Upper lobe of right lung (tissue), 1 donor: Measurements from ENCODE around the gene CYLD. TPM values are rescaled to one million over a fixed set of nuclear protein-coding genes. Genes with fewer than 3 reads are reported as not detected.

Source experiments
- ATAC-seq: fragments of 200-7000 bp; cut with Tn5 transposase; one replicate; pipeline ENCODE4 v1.9.1; 2020; ENCODE audit warnings: mild to moderate bottlenecking, moderate library complexity
- DNase-seq: peaks from one replicate; pipeline ENCODE4 v3.0.0-alpha.2; 2020
- H3K27ac ChIP-seq: fragments of 200-600 bp; one replicate; pipeline ENCODE4 v1.8.0; 2022
- H3K27me3 ChIP-seq: fragments of 200-600 bp; one replicate; pipeline ENCODE4 v1.8.0; 2022; ENCODE audit warnings: mild to moderate bottlenecking
- H3K36me3 ChIP-seq: fragments of 200-600 bp; one replicate; pipeline ENCODE4 v1.8.0; 2022
- H3K4me1 ChIP-seq: fragments of 200-600 bp; one replicate; pipeline ENCODE4 v1.8.0; 2022
- H3K4me3 ChIP-seq: fragments of 200-600 bp; one replicate; pipeline ENCODE4 v1.8.0; 2022; ENCODE audit warnings: mild to moderate bottlenecking
- H3K9me3 ChIP-seq: fragments of 200-600 bp; one replicate; pipeline ENCODE4 v1.8.0; 2022
- CTCF ChIP-seq: fragments of 200-600 bp; IDR thresholded peaks from one replicate; pipeline ENCODE4 v1.8.0; 2022; ENCODE audit warnings: antibody characterized with exemption
- intact Hi-C: fragments of 100-400 bp; cut with DNase I; formaldehyde crosslinking; loops from one replicate; pipeline ENCODE4 v1.11.0; 2022
- total RNA-seq: library from RNA; stranded (reverse); fragmentation: NEBNext Ultra II Directional; extraction: Animal tissue kit (Norgen Biotek cat#: 25700); gene quantifications from one replicate; pipeline ENCODE4 v1.2.1, GENCODE V29; 2021
- donor health status: DM: no; HTN: yes; CAD: no; lungs with severe emphysema.

Gene CYLD
- total RNA-seq, 1 donor from 2014 or later, result 48.3 TPM

DNA sequence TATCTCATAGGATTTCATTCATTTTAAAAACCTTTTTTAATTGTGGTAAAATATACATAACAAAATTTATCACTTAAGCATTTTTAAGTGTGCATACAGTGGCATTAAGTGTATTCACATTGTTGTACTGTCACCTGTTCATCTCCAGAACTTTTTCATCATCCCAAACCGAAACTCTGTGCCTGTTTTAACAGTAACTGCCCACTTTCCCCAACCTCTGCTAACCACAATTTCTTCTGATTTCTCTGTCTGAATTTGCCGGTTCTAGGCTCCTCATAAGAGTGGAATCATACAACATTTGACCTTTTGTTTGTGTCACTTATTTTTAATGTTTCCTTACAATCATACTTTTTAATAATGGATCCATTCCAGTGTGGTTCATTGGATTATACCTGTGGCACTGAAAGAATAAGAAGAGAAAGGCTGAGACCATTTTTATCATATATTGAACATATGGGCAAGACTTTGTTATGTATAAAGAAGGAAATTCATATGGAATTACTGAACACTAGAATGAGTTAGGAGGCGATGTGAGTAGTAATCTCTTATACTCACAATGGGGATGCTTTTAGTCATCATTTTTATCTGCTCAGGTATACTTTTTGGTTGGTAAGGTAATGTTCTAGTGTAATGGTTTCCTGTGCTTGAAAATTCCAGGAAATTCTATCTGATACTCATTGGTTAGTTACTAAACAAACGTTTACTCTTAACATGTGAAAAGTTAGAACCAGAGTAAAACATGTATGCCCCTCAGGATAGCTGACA lies 10.8 kb downstream of the CYLD start:
- no peak for TF ChIP-seq CTCF
- H3K4me3 ChIP-seq, result no peak overlapping the region
- peaks cover 68% of the 10 kb centered on the region for H3K36me3 ChIP-seq
- intact Hi-C loops, result no loop called here
- no peak overlapping the region for H3K27ac ChIP-seq
- ATAC-seq (no peak), DNase-seq (no peak)
- no peaks in the 10 kb centered on the region for H3K9me3 ChIP-seq
- H3K4me1 ChIP-seq, result no peaks in the 10 kb centered on the region
- H3K27me3 ChIP-seq, result no peaks in the 10 kb centered on the region

DNA sequence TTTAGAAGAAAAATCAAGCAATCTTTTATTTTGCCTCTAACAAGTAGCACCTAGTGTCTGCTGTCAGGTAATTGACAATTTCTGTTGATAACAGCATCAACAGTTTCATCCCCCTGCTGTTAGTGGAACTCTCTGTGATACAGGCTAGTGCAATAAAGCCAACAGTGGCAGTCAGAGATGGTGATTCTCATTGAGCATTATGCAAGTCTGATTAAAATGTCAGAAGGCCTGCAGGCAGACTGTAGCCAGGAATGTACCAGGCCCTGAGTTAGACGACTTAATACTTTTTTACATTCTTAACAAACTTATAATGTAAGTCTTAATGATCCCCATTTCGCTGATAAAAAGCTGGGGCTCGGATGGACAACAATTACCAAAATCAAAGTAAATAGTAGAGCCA lies 14.6 kb downstream of the CYLD start:
- Histone ChIP-seq H3K27ac (no peak overlapping the region), H3K4me1 (peaks cover 7% of the 10 kb centered on the region), H3K27me3 (no peaks in the 10 kb centered on the region), H3K9me3 (no peaks in the 10 kb centered on the region), H3K4me3 (no peak overlapping the region), H3K36me3 (peaks cover 84% of the 10 kb centered on the region)
- intact Hi-C loops, result no loop called here
- no peak for TF ChIP-seq CTCF
- ATAC-seq (no peak), DNase-seq (no peak)

- no peak overlapping the region for H3K27ac ChIP-seq
- no peaks in the 10 kb centered on the region for H3K27me3 ChIP-seq
- no peaks in the 10 kb centered on the region for H3K9me3 ChIP-seq
- no peak overlapping the region for H3K4me3 ChIP-seq
- TF ChIP-seq CTCF, result no peak
- ATAC-seq (peak; percentile 25), DNase-seq (no peak)
- H3K4me1 ChIP-seq, result peaks cover 7% of the 10 kb centered on the region
- H3K36me3 ChIP-seq, result peaks cover 45% of the 10 kb centered on the region
- intact Hi-C loops, result no loop called here
Measured at GRCh38 chr16:50761267-50761666, 19.4 kb downstream of the CYLD start.

- H3K36me3 ChIP-seq, result peaks cover 41% of the 10 kb centered on the region
- H3K27me3 ChIP-seq, result no peaks in the 10 kb centered on the region
- H3K4me3 ChIP-seq, result no peak overlapping the region
- no peak overlapping the region for H3K27ac ChIP-seq
- ATAC-seq (no peak), DNase-seq (no peak)
- intact Hi-C loops, result no loop called here
- no peaks in the 10 kb centered on the region for H3K9me3 ChIP-seq
- TF ChIP-seq CTCF, result no peak
- peaks cover 7% of the 10 kb centered on the region for H3K4me1 ChIP-seq
Measured at GRCh38 chr16:50762241-50762640, 20.4 kb downstream of the CYLD start.

DNA sequence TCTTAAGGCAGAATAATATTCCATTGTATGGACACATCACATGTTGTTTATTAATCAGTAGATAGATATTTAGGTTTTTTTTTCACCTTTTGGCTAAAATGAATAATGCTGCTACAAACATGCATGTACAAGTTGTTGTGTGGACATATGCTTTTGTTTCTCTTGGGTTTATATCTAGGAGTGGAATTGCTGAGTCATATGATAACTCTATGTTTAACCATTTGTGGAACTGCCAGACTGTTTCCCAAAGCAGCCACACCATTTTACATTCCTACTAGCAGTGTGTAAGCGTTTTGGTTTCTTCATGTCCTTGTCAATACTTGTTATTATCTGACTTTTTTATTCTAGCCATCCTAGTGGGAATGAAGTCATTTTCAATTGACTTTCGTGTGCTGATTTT lies 21.3 kb downstream of the CYLD start:
- intact Hi-C loops, result no loop called here
- ATAC-seq, result no peak

More for the DNA sequence above, 21.3 kb downstream of the CYLD start:
- H3K27ac ChIP-seq, result no peak overlapping the region
- H3K9me3 ChIP-seq, result no peaks in the 10 kb centered on the region
- no peak for TF ChIP-seq CTCF
- peaks cover 7% of the 10 kb centered on the region for H3K4me1 ChIP-seq
- H3K27me3 ChIP-seq, result no peaks in the 10 kb centered on the region
- H3K4me3 ChIP-seq, result no peak overlapping the region
- H3K36me3 ChIP-seq, result peaks cover 31% of the 10 kb centered on the region
- no peak for DNase-seq
